ENCODE data around the gene STAT6.

Gene STAT6

DNA sequence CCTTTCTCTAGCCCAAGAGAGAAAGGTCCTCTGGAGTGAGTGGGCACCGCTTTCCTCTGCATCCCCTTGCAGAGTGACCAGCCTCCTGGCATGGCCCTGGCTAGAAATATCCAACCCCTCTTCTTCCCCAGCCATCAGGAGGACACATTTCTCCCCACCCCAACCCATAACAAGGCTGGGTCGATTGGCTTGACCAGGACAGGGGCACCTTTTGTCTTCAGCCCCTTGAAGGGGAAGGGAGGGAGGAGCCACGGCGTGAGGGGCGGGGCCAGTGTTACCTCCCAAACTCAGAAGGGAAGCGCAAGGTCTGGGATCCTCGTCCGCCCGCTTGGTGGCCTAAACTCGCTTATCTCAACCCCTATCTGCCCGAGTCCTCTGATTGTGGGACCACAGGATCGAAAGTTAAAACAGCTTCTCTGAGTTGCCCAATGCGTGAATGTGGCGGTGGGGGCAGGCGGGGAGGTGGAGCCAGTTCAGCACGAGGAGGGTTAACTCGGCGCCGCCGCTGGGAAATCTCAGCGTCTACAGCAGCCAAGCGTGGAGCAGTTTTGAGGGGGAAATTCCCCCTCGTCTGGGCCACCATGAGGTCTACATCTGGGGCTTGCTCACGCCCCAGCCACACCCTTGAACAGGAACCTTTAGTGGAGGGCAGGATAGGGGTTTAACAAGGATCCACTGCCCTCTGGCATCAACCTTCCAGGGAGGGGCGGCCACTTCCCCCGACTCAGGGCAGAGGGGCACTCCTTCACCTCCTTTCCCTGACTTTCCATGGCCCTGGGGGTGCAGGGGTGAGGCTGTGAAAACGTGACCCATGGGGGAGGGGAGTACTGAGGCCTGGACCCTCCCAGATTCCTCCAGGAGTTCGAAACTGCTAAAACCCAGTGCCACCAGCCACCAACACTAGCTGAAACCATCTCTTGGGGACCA lies 795 bp downstream of the STAT6 start:
- peak overlapping the region; percentile 31 for H3K4me3 ChIP-seq (ENCODE audit: insufficient read depth, low read depth, low read length)
- H3K27me3 ChIP-seq (ENCODE audit: control insufficient read depth, insufficient read depth, low read length, poor library complexity, severe bottlenecking): no peaks in the 10 kb centered on the region
- H3K36me3 ChIP-seq (ENCODE audit: control insufficient read depth, insufficient read depth, low read length): no peaks in the 10 kb centered on the region
- WGBS, 2 experiments: 8 to 10% methylated on average over 28 of the region's 28 CpGs
- peaks cover 22% of the 10 kb centered on the region for H3K4me1 ChIP-seq (ENCODE audit: control insufficient read depth, insufficient read depth, low read length)
- no peaks in the 10 kb centered on the region for H3K9me3 ChIP-seq (ENCODE audit: control insufficient read depth, low read length)
- no peak overlapping the region for H3K27ac ChIP-seq (ENCODE audit: insufficient read depth, low read depth, low read length, poor library complexity, severe bottlenecking)

DNA sequence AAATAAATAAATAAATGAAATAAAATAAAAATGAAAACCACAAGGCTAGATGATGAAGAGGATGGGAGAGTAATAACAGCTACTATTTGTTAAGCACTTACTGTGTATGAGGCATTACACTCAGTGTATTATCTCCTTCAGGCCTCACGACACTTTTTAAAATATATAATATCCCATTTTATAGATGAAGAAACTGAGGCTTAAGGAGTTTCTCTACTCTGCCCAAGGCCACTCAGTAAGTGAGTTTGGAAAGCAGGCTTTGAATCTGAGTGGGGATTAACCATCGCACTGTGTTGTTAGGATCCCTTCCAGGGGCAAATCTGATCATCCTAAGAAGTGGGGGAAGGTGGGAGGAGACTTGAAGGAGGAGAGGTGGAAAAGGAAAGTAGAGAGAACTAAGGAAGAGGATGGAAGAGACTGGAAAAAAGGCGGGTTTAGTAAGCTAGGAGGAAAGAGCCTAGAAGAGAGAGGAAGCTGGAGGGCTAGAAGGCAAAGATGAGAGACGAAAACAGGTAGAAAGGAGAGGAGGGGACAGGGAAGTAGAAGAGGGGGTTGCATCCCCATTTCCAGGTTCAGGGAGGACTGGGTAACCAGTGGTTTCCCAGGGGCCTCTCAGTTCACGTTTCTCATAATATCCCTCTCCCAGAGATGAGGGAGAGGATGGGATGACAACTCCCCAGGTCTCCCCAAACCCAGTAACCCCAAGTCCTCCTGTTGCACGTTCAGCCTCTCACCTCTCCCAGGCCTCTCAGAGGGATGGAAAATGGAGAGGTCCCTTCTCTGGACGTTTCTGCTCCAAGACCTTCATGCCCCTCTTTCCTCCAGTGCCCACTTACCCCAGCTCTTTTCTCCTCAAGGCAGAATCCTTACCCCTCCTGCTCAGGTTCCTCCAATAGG lies 1.7 kb downstream of the STAT6 start:
- WGBS, 2 experiments: 78 to 84% methylated on average over 6 to 7 of the region's 7 CpGs
- no peak overlapping the region for H3K4me3 ChIP-seq (ENCODE audit: insufficient read depth, low read depth, low read length)
- H3K27ac ChIP-seq (ENCODE audit: insufficient read depth, low read depth, low read length, poor library complexity, severe bottlenecking): no peak overlapping the region

DNA sequence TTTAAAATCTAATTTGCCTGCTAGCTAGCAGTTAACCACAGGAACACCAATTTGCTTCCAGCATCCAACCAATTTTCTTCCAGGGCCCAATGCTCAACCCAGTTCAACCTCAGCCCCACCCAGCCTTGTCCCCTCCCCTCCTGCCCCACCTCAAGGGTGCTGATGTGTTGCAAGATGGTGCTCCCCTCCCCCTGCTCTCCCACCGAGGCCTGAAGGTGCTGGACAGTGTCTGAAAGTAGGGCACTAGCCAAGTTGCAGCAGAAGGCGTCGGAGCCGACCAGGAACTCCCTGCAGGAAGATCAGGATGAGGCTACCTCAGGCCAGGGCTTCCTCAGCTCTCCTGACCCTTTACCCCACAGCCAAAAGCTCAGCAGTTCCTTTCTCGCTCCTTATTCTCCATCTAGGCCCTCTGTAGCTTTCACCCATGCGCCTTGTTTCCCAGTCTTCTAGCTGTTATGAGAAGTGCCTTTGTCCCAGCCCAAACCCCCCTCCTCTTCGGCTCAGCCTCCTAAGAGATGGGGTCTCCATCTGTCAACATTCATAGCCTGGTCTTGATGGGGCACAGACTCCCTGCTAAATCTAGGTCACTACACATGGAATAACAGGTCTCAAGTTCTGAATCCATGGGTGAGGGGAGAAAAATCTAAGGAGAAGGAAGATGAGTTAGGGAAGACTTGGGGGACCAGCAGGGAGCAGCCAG lies 3.6 kb downstream of the STAT6 start:
- no peaks in the 10 kb centered on the region for H3K36me3 ChIP-seq (ENCODE audit: control insufficient read depth, insufficient read depth, low read length)
- 91% methylated on average over 7 of the region's 7 CpGs for WGBS, 2 experiments
- peaks cover 22% of the 10 kb centered on the region for H3K4me1 ChIP-seq (ENCODE audit: control insufficient read depth, insufficient read depth, low read length)

More for the DNA sequence above, 1.7 kb downstream of the STAT6 start:
- no peaks in the 10 kb centered on the region for H3K27me3 ChIP-seq (ENCODE audit: control insufficient read depth, insufficient read depth, low read length, poor library complexity, severe bottlenecking)
- no peaks in the 10 kb centered on the region for H3K9me3 ChIP-seq (ENCODE audit: control insufficient read depth, low read length)
- H3K36me3 ChIP-seq (ENCODE audit: control insufficient read depth, insufficient read depth, low read length): no peaks in the 10 kb centered on the region
- peaks cover 22% of the 10 kb centered on the region for H3K4me1 ChIP-seq (ENCODE audit: control insufficient read depth, insufficient read depth, low read length)

DNA sequence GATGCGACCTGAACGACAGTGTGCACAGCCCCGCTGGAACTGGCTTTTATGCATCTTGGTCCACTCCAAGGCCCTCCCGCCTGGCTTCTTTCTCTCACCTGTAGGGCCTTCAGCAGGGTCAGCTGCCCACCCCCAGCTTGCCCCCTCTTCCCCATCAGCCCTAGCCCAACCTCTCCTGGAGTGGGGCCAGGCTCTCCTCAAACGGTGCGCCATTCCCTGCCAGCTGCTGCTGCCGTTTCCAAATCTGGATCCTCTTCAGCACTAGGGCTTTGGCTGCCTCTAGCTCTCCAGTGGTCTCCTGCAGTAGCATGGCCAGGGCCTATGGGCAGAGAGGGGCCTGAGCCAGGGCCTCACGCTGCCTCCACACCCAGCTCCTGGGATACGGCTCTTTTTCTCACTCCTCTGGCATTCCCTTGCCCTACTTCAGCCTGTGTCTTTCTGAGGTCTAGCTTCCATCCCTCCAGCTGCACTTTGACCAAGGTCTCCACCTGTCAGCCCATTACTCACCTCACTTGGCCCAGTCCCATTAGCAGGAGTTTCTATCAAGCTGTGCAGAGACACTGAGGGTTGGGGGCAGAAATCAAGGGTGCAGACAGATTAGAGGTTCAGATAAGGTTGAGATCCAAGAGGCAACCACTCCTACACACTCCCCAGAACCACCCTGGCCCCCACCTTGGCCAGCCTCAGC lies 5.0 kb downstream of the STAT6 start:
- H3K27ac ChIP-seq (ENCODE audit: insufficient read depth, low read depth, low read length, poor library complexity, severe bottlenecking): no peak overlapping the region
- H3K27me3 ChIP-seq (ENCODE audit: control insufficient read depth, insufficient read depth, low read length, poor library complexity, severe bottlenecking): no peaks in the 10 kb centered on the region
- H3K9me3 ChIP-seq (ENCODE audit: control insufficient read depth, low read length): no peaks in the 10 kb centered on the region
- H3K4me1 ChIP-seq (ENCODE audit: control insufficient read depth, insufficient read depth, low read length): peaks cover 17% of the 10 kb centered on the region
- 93 to 94% methylated on average over 9 of the region's 9 CpGs for WGBS, 2 experiments
- H3K4me3 ChIP-seq (ENCODE audit: insufficient read depth, low read depth, low read length): no peak overlapping the region
- H3K36me3 ChIP-seq (ENCODE audit: control insufficient read depth, insufficient read depth, low read length): no peaks in the 10 kb centered on the region

More for the DNA sequence above, 3.6 kb downstream of the STAT6 start:
- Histone ChIP-seq H3K4me3 (ENCODE audit: insufficient read depth, low read depth, low read length) (no peak overlapping the region), H3K27me3 (ENCODE audit: control insufficient read depth, insufficient read depth, low read length, poor library complexity, severe bottlenecking) (no peaks in the 10 kb centered on the region), H3K27ac (ENCODE audit: insufficient read depth, low read depth, low read length, poor library complexity, severe bottlenecking) (no peak overlapping the region), H3K9me3 (ENCODE audit: control insufficient read depth, low read length) (no peaks in the 10 kb centered on the region)

DNA sequence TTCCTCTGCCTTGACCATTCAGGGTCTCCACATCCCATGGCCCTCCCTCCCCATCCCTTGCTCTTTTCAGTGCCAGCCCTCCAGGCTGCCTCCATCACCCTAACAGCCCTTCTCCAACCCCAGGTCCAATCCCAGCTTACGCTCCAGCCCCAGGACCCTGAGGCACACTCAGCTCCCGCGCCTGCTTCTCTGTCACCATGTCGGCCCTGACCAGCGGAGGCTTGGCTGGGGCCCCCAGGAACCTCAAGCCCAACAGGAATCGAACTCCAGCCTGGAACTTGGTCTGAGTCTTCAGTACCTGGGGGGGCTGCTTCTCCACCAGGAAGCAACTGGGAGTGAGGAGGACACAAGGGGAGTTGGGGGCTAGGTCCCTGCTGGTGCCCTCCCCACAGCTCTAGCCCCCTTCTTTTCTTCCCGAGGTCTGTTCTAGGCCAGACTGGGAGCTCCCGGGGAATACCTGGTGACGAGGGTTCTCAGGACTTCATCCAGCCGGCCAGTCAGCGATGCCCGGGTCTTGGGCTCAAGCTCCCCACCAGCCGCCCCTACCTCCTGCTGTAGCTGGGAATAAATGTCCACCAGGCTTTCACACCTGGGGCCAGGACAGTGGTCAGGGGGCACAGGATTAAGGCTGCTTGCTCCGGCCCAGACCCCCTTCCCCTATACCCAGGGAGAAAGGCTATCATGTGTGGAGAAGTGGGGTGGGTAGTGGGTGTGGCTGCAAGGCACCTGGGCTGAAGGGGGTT lies 6.0 kb downstream of the STAT6 start:
- 95 to 96% methylated on average over 14 of the region's 14 CpGs for WGBS, 2 experiments
- no peaks in the 10 kb centered on the region for H3K36me3 ChIP-seq (ENCODE audit: control insufficient read depth, insufficient read depth, low read length)
- H3K4me1 ChIP-seq (ENCODE audit: control insufficient read depth, insufficient read depth, low read length): peaks cover 8% of the 10 kb centered on the region
- H3K4me3 ChIP-seq (ENCODE audit: insufficient read depth, low read depth, low read length): no peak overlapping the region
- no peaks in the 10 kb centered on the region for H3K27me3 ChIP-seq (ENCODE audit: control insufficient read depth, insufficient read depth, low read length, poor library complexity, severe bottlenecking)
- no peak overlapping the region for H3K27ac ChIP-seq (ENCODE audit: insufficient read depth, low read depth, low read length, poor library complexity, severe bottlenecking)
- H3K9me3 ChIP-seq (ENCODE audit: control insufficient read depth, low read length): no peaks in the 10 kb centered on the region

DNA sequence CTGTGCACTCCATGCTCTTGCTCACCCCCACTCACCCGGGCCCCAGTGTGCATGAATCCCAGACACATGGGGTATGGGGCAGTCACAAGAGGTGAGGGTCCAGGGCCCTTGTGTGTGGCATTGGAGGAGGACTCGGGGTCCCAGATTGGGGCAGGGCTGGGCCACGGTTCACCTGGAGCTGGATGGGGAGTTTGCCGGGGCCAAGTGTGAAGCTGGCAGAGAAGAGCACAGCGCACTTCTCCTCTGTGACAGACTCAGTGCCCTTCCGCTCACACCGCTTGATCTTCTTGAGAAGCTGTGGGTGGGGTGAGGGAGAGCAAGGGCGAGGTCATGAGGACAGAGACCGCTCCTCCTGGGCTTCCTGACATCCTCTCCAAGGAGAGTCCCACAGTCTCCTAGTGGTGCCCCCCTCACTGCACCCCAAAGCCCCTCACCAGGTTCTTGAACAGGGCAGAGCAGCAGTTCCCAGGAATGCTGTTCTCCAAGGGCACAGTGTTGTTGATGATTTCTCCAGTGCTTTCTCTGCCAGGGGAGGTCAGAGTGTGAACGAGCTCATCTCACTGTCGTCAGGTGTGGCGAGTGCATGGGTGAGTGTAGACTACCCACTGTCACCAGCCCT lies 6.8 kb downstream of the STAT6 start:
- Histone ChIP-seq H3K9me3 (ENCODE audit: control insufficient read depth, low read length) (no peaks in the 10 kb centered on the region), H3K4me1 (ENCODE audit: control insufficient read depth, insufficient read depth, low read length) (peaks cover 2% of the 10 kb centered on the region), H3K27me3 (ENCODE audit: control insufficient read depth, insufficient read depth, low read length, poor library complexity, severe bottlenecking) (no peaks in the 10 kb centered on the region), H3K4me3 (ENCODE audit: insufficient read depth, low read depth, low read length) (no peak overlapping the region), H3K27ac (ENCODE audit: insufficient read depth, low read depth, low read length, poor library complexity, severe bottlenecking) (no peak overlapping the region), H3K36me3 (ENCODE audit: control insufficient read depth, insufficient read depth, low read length) (no peaks in the 10 kb centered on the region)
- 97 to 98% methylated on average over 12 of the region's 12 CpGs for WGBS, 2 experiments

DNA sequence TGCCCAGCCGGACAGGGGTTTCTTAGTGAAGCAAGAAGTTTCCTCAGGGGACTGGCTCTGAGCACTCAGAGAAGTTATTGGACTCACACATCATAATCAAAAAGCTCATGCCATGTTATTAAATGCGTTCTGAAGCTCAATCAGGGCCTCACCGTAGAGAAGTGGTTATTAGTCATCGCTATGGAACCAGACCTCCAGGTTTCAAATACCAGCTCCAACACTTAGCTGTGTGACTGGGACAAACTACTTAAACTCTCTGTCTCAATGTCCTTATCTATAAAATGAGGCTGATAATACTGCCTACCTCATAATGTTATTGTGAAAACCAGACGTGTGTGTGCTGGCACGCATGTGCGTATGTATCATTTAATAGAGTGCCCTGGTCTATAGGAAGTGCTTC lies 7.3 kb downstream of the STAT6 start:
- 95% methylated on average over 7 of the region's 7 CpGs for WGBS, 2 experiments
- H3K4me1 ChIP-seq (ENCODE audit: control insufficient read depth, insufficient read depth, low read length): no peaks in the 10 kb centered on the region
- no peaks in the 10 kb centered on the region for H3K27me3 ChIP-seq (ENCODE audit: control insufficient read depth, insufficient read depth, low read length, poor library complexity, severe bottlenecking)
- no peaks in the 10 kb centered on the region for H3K9me3 ChIP-seq (ENCODE audit: control insufficient read depth, low read length)
- no peaks in the 10 kb centered on the region for H3K36me3 ChIP-seq (ENCODE audit: control insufficient read depth, insufficient read depth, low read length)
- no peak overlapping the region for H3K4me3 ChIP-seq (ENCODE audit: insufficient read depth, low read depth, low read length)
- no peak overlapping the region for H3K27ac ChIP-seq (ENCODE audit: insufficient read depth, low read depth, low read length, poor library complexity, severe bottlenecking)

DNA sequence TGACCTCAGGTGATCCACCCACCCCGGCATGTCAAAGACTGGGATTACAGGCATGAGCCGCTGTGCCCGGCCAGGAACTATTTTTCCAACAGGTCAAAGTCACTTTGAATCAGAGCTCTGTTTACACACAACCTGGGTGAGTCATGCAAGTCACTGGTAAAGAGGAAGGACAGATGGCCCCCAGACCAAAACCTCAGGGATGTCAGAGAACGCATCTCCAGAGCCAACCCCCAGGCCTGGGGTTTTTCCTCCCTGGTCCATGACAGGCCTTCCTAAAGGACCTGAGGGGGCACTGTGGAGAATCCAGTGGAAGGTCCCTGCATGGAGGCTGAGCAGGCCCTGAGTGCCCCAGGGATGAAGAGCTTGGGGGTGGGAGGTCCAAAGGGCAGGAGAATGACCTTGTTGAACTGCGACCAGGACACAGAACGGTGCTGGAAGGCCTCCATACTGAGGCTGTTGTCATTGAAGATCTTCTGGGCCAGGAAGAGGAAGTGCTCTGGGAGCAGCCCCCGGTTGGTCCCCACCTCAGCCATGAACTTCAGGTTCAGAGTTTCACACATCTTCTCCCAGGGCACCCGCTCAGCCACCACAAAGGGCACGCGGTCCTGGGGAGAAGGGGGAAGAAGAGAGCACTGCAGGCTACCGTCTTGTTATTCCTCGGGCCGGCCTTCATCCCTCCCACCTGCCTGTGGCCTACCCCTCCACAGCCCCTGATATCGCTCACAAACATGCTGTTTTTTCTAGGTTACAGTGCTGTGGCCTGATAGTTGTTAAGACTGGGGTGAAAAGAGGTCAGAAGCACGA lies 9.1 kb downstream of the STAT6 start:
- H3K4me1 ChIP-seq (ENCODE audit: control insufficient read depth, insufficient read depth, low read length): no peaks in the 10 kb centered on the region
- H3K27me3 ChIP-seq (ENCODE audit: control insufficient read depth, insufficient read depth, low read length, poor library complexity, severe bottlenecking): no peaks in the 10 kb centered on the region
- H3K4me3 ChIP-seq (ENCODE audit: insufficient read depth, low read depth, low read length): no peak overlapping the region
- no peaks in the 10 kb centered on the region for H3K9me3 ChIP-seq (ENCODE audit: control insufficient read depth, low read length)
- H3K27ac ChIP-seq (ENCODE audit: insufficient read depth, low read depth, low read length, poor library complexity, severe bottlenecking): peak overlapping the region; percentile 77
- 93 to 96% methylated on average over 15 of the region's 15 CpGs for WGBS, 2 experiments
- H3K36me3 ChIP-seq (ENCODE audit: control insufficient read depth, insufficient read depth, low read length): no peaks in the 10 kb centered on the region

All from ectodermal cell (in vitro differentiated cells).